Cortex of kidney (tissue), 1 donor: ENCODE results near the gene TCEANC.
"Not testable (repeated sequence)": the region's sequence is repeated elsewhere in the genome, so short reads cannot be mapped to it uniquely, and the experiment has no call there.

Experiments
- DNase-seq: peaks from one replicate; lab custom pipeline; 2025; lab: John Stamatoyannopoulos, UW

Gene TCEANC

GRCh38 chrX:13658602-13659001 is 5.7 kb downstream of the TCEANC start:
- no peak for DNase-seq

- DNase-seq = no peak
Observed at GRCh38 chrX:13659063-13659462, 6.1 kb downstream of the TCEANC start.

DNA sequence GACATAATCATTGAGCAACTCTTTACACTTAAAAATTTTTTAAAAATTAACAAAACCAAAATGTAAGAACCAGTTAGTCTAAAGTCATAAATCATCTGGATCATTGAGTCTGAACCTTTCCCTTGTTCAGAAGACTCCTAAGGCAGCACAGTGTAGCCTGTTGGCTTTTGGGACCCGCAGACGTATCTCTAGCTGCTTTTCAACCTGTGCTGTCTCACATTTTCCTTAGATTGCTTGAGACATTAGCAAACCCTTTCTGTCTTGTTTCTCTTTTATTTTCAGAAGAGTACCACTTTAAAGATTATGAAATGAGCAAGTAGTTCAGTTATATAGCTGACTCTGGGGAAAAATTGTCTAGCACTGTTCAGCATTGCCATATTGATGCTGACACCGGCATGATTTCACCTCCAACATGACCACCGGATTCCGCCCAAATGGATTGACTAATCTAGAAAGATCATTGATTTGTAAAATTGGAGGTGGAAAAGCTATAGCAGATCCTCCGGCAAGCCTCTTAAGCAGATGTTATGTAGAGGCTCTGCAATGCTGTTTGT is 8.9 kb downstream of the TCEANC start:
- no peak for DNase-seq

DNA sequence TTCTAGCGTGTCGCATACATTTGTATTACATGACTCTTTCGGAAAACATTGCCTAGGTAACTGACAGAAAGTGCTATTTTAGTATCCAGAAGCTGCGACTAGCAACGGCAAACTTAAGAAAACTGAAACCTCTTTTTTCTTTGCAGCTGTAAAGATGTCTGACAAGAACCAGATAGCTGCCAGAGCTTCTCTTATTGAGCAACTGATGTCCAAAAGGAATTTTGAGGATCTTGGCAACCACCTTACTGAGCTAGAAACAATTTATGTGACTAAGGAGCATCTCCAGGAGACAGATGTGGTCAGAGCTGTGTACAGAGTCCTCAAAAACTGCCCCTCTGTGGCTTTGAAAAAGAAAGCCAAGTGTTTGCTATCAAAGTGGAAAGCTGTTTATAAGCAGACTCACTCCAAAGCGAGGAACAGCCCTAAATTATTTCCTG is 9.4 kb downstream of the TCEANC start:
- DNase-seq = no peak

DNA sequence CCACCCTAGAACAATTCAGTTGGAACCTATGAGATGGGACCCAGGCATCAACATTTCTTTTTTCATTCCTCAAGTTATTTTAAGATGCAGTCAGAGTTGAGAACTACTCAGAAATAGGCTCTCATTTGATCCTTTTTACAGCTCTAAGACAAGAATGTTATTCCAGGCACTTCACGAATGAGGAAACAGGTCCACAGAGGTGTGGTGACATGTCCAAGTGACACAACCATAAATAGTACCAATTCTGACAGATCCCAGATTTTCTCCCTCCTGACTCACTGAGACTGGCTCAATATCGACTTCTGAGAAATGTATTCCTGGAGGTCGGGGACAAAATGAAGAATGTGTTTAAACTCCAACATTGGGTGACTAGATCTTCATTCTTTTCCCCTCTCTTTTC is 11.1 kb downstream of the TCEANC start:
- DNase-seq = no peak

DNA sequence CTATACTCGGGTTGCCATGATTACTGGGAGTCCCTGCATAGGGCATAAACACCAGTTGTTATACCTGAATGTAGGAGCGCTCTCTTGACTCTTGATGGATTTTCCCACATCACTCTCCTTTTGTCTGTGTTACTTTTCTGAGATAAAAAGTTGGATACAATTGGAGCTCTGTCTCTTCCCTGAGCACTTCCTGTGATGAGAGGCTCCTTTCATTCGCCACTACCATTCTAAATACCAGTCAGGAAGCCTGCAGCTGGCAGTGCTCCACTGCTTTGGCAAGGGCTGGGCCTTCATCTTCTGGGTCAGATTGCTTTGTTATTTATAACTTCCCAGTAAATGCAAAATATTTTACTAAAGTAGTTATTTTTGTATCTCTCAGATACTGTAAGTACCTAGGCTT is 13.9 kb downstream of the TCEANC start:
- no peak for DNase-seq

GRCh38 chrX:13667919-13668318 is 15.0 kb downstream of the TCEANC start:
- no peak for DNase-seq

- DNase-seq = no peak
Observed at GRCh38 chrX:13669246-13669737, 16.4 kb downstream of the TCEANC start.

GRCh38 chrX:13669755-13670154 is 16.8 kb downstream of the TCEANC start:
- not testable (repeated sequence) for DNase-seq

GRCh38 chrX:13670197-13670596 is 17.3 kb downstream of the TCEANC start:
- DNase-seq = no peak

DNA sequence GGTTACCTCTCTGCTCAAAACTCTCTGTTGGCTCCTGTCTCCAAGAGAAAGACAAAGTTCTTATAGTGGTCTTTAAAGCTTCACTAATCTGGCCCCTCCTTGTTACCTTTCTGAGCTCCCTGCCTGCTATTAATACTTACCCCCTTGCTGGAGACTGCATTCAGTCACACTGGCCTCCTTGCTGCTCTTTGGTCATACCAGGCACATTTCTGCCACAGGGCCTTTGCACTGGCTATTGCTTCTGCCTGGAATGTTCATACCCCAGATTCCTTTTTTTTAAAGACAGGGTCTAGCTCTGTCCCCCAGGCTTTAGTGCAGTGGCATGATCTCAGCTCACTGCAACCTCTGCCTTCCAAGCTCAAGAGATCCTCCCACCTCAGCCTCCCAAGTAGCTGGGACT is 20.1 kb downstream of the TCEANC start:
- DNase-seq = no peak

DNA sequence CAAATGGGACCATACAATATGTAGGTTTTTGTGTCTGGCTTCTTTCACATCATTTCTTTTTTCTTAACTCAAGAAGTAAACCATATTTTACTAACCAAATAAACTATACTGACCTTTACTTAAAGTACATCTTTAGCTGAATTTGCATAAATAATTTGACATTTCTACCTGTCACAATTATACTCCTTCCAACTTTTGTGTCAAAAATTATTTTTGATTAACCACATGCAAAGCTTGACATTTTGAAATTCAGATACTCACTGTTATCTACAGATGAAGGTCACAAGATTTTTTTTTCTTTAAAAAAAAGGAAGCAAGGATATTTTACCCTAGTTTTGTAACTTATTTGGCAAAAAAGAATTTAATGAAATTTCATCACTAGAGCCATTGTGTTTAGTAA is 23.9 kb downstream of the TCEANC start:
- no peak for DNase-seq

DNA sequence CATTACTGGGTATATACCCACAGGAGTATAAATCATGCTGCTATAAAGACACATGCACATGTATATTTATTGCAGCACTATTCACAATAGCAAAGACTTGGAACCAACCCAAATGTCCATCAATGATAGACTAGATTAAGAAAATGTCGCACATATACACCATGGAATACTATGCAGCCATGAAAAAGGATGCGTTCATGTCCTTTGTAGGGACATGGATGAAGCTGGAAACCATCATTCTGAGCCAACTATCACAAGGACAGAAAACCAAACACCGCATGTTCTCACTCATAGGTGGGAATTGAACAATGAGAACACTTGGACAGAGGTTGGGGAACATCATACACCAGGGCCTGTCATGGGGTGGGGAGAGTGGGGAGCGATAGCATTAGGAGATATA is 26.8 kb downstream of the TCEANC start:
- not testable (repeated sequence) for DNase-seq

DNA sequence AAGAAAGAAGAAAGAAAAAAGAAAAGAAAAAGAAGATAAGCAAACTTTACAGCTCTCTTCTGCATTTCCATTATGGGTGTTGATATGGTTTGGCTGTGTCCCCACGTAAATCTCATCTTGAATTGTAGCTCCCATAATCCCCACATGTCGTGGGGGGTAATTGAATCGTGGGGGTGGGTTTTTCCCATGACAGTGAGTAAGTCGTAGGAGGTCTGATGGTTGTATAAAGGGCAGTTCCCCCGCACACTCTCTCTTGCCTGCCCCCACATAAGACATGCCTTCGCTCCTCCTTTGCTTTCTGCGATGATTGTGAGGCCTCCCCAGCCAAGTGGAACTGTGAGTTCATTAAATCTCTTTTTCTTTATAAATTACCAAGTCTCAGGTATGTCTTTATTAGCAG is 28.7 kb downstream of the TCEANC start:
- DNase-seq = no peak

GRCh38 chrX:13684361-13684760 is 31.4 kb downstream of the TCEANC start:
- DNase-seq = no peak

- DNase-seq = no peak
Observed at GRCh38 chrX:13685126-13685763, 32.3 kb downstream of the TCEANC start.

GRCh38 chrX:13687203-13687602 is 34.3 kb downstream of the TCEANC start:
- DNase-seq = no peak

DNA sequence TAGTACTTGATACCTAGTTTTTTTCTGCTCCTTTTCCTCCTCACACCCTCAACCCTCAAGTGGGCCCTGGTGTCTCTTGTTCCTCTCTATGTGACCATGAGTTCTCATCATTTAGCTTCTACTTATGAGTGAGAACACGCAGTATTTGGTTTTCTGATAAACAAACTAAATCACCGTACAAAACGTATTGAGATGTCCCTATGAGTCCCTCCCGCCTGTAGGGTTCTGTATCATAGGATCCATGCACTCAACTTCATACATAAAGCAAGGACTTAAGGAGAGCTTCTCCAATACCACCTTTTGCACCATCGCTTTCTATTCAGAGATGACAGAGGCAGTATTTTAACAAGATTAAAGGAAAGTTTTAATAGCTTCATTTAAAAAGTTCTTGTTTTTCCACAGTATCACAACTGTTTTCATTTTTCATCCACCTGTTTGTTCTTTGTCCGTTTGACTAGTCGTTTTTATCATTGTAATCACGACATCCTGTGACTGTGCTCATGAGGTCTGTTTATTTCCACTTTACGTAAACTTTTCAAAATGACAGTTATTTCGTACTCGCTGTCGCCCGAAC is 35.5 kb downstream of the TCEANC start:
- DNase-seq = no peak

DNA sequence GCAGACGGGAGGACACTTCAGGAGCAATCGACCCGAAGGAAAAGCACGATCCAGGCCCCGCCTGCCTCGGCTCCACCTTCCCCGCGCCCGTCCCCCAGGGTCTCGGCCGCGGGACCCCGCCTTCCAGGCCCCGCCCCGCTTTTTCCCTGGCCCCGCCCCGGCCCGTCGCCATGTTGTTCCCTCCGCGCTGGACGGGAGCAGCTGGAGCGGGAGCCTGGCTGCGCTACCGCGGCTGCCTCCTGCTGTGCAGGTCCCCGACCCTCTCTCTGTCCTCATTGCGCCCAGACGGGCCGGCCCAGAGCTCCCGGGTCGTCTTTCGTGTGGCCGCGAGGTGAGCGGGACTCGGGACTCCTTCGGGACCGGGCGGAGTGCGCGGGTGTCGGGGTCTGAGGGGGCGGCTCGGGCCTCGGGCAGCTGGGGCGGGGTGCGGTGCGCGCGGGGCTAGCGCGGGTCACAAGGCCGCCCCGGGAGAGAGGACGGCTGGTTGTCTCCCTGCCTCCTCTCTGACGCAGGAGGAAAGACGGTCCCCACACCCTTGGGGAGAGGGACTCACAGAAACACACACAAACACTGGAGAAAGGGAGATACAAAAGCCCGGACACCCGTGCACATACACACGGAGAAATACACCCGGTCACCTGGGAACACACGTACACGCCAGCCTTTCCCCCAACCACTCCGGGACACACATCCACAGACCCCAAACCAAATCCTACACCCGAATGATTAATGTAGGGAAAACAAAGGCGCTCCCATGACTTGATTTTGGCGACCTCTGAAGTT is 36.2 kb downstream of the TCEANC start, which contains the start of gene RAB9A:
RAB9A (plus strand) TSS at position 171 of the 783 bp plus-strand sequence. CDS start 19,619 bp downstream, outside the sequence.
- no peak for DNase-seq

DNA sequence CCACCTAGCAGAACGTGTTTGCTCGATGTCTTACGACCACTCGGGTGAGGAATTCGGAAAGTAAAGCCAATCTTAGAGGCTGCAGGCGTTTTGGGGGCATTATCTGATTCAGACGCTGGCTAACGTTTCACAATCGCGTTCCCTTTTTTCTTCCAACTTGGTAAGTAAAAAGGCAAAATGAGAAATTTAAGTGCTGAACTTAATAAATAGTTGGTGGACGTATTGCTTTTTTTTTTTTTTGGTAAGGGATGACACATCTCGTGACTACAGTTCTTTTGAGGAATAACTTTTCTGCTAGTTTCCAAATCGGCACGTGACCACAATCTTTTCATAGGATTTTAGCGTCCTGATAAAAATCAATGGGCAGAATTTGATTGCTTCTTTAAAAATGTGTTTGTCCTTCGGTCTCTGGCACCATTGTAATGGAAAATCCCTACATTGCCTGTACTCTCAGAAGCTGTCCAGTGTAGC is 36.8 kb downstream of the TCEANC start:
- DNase-seq = no peak

DNA sequence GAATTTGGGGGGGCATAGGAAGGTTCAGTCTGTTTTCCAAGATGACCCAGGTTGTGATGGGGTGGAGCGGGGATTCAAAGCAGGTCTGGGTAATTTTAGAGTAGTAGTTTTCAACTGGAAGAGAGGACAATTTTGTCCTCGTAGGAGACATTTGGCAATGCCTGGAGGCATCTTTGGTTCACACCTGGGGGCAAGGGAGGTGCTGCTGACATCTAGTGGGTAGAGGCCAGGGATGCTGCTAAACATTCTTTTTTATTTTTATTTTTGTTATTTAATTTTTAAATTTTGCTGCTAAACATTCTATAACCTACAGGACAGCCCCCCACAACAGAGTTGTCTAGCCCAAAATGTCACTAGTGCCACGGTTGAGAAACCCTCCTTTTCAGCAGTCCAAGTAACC is 37.9 kb downstream of the TCEANC start:
- DNase-seq = no peak

- no peak for DNase-seq
Observed at GRCh38 chrX:13691841-13692371, 39.0 kb downstream of the TCEANC start.
